Measurements from ENCODE around the gene CCDC6.

Gene CCDC6

DNA sequence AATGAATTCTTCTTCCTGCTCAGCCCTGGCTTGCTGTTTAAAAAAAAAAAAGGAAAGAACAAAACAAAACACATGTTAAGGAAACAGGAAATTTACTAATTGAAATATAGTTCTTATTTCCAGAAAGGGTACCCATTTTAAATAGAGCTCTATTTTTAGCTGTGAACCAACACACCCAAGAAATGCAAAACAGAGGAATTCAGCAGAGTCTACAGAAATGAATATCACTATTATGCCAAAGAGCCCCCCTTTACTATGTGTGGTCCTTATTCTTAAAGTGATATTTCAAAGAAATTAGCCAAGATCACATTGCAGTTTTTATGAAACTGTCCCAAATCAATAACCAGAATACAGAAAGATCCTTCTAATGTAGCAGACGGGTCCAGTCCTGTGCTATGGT, 53.7 kb downstream of the CCDC6 start:
- Histone ChIP-seq H3K4me3 (ENCODE audit: low read depth, low read length, poor library complexity, severe bottlenecking) (no peak overlapping the region), H3K27ac (ENCODE audit: low read depth, low read length, poor library complexity, severe bottlenecking) (no peak overlapping the region), H3K4me1 (ENCODE audit: insufficient read depth, low read length, severe bottlenecking) (peaks cover 24% of the 10 kb centered on the region), H3K27me3 (ENCODE audit: insufficient read depth, low read length) (no peaks in the 10 kb centered on the region), H3K9me3 (ENCODE audit: low read length) (no peaks in the 10 kb centered on the region), H3F3A (ENCODE audit: insufficient read depth, low read length) (0 out of 2 replicates have a peak, but pooled peaks cover 6% of the 10 kb centered on the region), H2AFZ (ENCODE audit: low read length) (no peak overlapping the region), H3K36me3 (ENCODE audit: insufficient read depth, low read length) (peaks cover 51% of the 10 kb centered on the region; the same call in 1 of the 2 replicates), H3K9ac (ENCODE audit: low read length) (no peak overlapping the region), H3K4me2 (ENCODE audit: low read length) (no peak overlapping the region), H3K9me2 (ENCODE audit: low read depth, low read length) (no peaks in the 10 kb centered on the region), H3K79me2 (ENCODE audit: insufficient read depth, low read length) (peaks cover 41% of the 10 kb centered on the region), H4K20me1 (ENCODE audit: insufficient read depth, low read length) (no peaks in the 10 kb centered on the region)
- TF ChIP-seq, protein P1, sequence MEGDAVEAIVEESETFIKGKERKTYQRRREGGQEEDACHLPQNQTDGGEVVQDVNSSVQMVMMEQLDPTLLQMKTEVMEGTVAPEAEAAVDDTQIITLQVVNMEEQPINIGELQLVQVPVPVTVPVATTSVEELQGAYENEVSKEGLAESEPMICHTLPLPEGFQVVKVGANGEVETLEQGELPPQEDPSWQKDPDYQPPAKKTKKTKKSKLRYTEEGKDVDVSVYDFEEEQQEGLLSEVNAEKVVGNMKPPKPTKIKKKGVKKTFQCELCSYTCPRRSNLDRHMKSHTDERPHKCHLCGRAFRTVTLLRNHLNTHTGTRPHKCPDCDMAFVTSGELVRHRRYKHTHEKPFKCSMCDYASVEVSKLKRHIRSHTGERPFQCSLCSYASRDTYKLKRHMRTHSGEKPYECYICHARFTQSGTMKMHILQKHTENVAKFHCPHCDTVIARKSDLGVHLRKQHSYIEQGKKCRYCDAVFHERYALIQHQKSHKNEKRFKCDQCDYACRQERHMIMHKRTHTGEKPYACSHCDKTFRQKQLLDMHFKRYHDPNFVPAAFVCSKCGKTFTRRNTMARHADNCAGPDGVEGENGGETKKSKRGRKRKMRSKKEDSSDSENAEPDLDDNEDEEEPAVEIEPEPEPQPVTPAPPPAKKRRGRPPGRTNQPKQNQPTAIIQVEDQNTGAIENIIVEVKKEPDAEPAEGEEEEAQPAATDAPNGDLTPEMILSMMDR (IDR thresholded peaks at IDR 0.05; ENCODE audit: low read length), result no peak
- no peak for TF ChIP-seq EZH2 (IDR thresholded peaks at IDR 0.05; ENCODE audit: borderline replicate concordance, low read length)

DNA sequence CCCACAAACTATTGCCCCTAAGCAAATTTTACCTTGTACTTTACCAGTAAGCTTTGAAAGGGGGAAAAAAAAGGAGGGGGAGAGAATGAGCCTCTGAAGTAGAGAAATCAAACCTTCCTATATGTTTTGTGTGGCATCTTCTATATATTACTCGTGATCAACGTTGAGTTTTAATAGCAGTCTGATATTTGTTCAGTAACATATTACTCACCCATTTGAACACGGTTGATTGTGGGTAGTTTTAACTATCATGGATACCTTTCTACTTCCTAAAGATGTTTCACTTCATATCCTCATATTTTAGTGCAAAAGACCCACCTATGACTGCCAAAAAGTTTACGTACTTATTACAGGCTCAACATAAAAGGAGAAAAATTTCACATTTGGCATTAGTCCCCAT, 54.5 kb downstream of the CCDC6 start:
- H3F3A ChIP-seq (ENCODE audit: insufficient read depth, low read length), result 0 out of 2 replicates have a peak, but pooled peaks cover 6% of the 10 kb centered on the region
- H4K20me1 ChIP-seq (ENCODE audit: insufficient read depth, low read length), result no peaks in the 10 kb centered on the region
- H3K27me3 ChIP-seq (ENCODE audit: insufficient read depth, low read length), result no peaks in the 10 kb centered on the region
- no peaks in the 10 kb centered on the region for H3K9me2 ChIP-seq (ENCODE audit: low read depth, low read length)
- H3K4me3 ChIP-seq (ENCODE audit: low read depth, low read length, poor library complexity, severe bottlenecking), result no peak overlapping the region
- peaks cover 55% of the 10 kb centered on the region; the same call in 1 of the 2 replicates for H3K36me3 ChIP-seq (ENCODE audit: insufficient read depth, low read length)
- H2AFZ ChIP-seq (ENCODE audit: low read length), result no peak overlapping the region
- peaks cover 33% of the 10 kb centered on the region for H3K79me2 ChIP-seq (ENCODE audit: insufficient read depth, low read length)
- TF ChIP-seq, protein P1 (IDR thresholded peaks at IDR 0.05; ENCODE audit: low read length), result no peak
- no peak for TF ChIP-seq EZH2 (IDR thresholded peaks at IDR 0.05; ENCODE audit: borderline replicate concordance, low read length)
- no peak overlapping the region for H3K9ac ChIP-seq (ENCODE audit: low read length)
- no peak overlapping the region for H3K4me2 ChIP-seq (ENCODE audit: low read length)
- peaks cover 24% of the 10 kb centered on the region for H3K4me1 ChIP-seq (ENCODE audit: insufficient read depth, low read length, severe bottlenecking)
- H3K27ac ChIP-seq (ENCODE audit: low read depth, low read length, poor library complexity, severe bottlenecking), result no peak overlapping the region
- no peaks in the 10 kb centered on the region for H3K9me3 ChIP-seq (ENCODE audit: low read length)

DNA sequence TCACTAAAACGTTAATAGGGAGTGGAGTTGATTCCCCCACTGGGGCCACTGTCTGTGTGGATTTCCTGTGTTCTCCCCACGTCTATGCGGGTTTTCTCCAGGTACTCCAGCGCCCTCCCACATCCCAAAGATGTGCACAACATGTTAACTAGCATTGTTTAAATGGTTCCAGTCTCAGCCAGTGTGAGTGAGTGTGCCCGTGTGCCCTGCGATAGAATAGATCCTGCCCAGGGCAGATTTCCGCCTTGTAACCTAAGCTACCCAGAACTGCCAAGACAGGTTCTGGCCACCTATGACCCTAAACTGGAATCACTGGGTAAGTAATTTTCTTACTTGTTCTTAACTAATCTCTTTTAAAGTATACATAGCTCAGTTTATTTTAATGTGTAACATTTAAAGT, 58.5 kb downstream of the CCDC6 start:
- Histone ChIP-seq H4K20me1 (ENCODE audit: insufficient read depth, low read length) (no peaks in the 10 kb centered on the region), H3K79me2 (ENCODE audit: insufficient read depth, low read length) (no peaks in the 10 kb centered on the region), H3K9me3 (ENCODE audit: low read length) (no peaks in the 10 kb centered on the region), H3K9ac (ENCODE audit: low read length) (no peak overlapping the region), H3K4me1 (ENCODE audit: insufficient read depth, low read length, severe bottlenecking) (peaks cover 4% of the 10 kb centered on the region), H3K4me3 (ENCODE audit: low read depth, low read length, poor library complexity, severe bottlenecking) (no peak overlapping the region), H3K27ac (ENCODE audit: low read depth, low read length, poor library complexity, severe bottlenecking) (no peak overlapping the region), H3F3A (ENCODE audit: insufficient read depth, low read length) (0 out of 2 replicates have a peak, but pooled peaks cover 6% of the 10 kb centered on the region), H3K36me3 (ENCODE audit: insufficient read depth, low read length) (peaks cover 70% of the 10 kb centered on the region; the same call in 1 of the 2 replicates), H3K9me2 (ENCODE audit: low read depth, low read length) (no peaks in the 10 kb centered on the region), H3K27me3 (ENCODE audit: insufficient read depth, low read length) (no peaks in the 10 kb centered on the region), H3K4me2 (ENCODE audit: low read length) (no peak overlapping the region), H2AFZ (ENCODE audit: low read length) (no peak overlapping the region)
- TF ChIP-seq, protein P1 (IDR thresholded peaks at IDR 0.05; ENCODE audit: low read length), result no peak
- TF ChIP-seq EZH2 (IDR thresholded peaks at IDR 0.05; ENCODE audit: borderline replicate concordance, low read length), result no peak

Data from OCI-LY1 (cell line).